HG02759 (cell line): ENCODE data around the gene FZD7.

Experiments used
- ATAC-seq: cut with Tn5 transposase; IDR thresholded peaks from one replicate; pipeline ENCODE4 v1.9.1; 2021; ENCODE audit warnings: mild to moderate bottlenecking, moderate library complexity; ENCODE audit not compliant: unreplicated experiment

Gene FZD7

DNA sequence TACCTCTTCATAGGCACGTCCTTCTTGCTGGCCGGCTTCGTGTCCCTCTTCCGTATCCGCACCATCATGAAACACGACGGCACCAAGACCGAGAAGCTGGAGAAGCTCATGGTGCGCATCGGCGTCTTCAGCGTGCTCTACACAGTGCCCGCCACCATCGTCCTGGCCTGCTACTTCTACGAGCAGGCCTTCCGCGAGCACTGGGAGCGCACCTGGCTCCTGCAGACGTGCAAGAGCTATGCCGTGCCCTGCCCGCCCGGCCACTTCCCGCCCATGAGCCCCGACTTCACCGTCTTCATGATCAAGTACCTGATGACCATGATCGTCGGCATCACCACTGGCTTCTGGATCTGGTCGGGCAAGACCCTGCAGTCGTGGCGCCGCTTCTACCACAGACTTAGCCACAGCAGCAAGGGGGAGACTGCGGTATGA is 2.3 kb downstream of the FZD7 start:
- no peak for ATAC-seq

DNA sequence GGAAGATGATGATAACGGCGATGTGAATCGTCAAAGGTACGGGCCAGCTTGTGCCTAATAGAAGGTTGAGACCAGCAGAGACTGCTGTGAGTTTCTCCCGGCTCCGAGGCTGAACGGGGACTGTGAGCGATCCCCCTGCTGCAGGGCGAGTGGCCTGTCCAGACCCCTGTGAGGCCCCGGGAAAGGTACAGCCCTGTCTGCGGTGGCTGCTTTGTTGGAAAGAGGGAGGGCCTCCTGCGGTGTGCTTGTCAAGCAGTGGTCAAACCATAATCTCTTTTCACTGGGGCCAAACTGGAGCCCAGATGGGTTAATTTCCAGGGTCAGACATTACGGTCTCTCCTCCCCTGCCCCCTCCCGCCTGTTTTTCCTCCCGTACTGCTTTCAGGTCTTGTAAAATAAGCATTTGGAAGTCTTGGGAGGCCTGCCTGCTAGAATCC is 3.0 kb downstream of the FZD7 start:
- no peak for ATAC-seq

DNA sequence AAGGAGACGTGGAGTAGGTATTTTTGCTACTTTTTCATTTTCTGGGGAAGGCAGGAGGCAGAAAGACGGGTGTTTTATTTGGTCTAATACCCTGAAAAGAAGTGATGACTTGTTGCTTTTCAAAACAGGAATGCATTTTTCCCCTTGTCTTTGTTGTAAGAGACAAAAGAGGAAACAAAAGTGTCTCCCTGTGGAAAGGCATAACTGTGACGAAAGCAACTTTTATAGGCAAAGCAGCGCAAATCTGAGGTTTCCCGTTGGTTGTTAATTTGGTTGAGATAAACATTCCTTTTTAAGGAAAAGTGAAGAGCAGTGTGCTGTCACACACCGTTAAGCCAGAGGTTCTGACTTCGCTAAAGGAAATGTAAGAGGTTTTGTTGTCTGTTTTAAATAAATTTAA is 3.4 kb downstream of the FZD7 start:
- no peak for ATAC-seq

DNA sequence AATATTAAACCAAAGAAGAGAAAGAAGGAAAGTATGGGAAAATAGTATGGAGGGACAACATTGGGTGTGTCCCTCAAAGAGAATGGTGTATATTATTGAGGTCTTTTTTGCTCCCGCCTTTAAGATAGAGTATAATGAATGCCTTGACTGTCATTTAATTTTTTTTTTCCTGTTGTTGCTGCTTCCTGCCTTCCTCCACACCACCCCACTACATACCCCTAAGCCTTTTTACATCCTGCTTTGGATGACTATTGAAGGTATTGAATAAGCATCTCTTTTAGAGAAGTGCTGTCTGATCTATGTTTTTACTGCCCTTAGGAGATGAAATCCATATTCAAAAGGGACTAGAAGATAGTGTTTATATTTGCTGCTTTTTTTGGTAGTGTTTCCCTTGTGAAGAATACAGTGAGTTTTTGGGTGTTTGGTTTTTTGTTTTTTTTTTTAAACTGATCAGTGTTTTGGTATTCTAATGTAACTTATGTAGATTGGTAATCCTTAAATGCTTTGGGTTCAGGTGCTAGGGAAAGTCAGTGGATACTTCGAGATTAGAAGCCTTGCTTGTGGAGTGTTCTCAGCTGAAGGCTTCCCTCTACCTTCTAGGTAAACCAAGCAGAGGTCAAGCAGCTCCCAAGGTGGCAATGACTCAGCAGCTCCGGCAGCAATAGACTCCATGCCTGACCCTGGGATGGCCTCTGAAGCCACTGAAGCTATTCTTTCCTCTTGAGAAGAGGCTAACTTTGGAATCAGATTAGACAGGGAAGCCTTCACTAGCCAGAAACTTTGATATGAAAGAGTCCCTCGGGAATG is 5.0 kb downstream of the FZD7 start:
- ATAC-seq, result no peak

DNA sequence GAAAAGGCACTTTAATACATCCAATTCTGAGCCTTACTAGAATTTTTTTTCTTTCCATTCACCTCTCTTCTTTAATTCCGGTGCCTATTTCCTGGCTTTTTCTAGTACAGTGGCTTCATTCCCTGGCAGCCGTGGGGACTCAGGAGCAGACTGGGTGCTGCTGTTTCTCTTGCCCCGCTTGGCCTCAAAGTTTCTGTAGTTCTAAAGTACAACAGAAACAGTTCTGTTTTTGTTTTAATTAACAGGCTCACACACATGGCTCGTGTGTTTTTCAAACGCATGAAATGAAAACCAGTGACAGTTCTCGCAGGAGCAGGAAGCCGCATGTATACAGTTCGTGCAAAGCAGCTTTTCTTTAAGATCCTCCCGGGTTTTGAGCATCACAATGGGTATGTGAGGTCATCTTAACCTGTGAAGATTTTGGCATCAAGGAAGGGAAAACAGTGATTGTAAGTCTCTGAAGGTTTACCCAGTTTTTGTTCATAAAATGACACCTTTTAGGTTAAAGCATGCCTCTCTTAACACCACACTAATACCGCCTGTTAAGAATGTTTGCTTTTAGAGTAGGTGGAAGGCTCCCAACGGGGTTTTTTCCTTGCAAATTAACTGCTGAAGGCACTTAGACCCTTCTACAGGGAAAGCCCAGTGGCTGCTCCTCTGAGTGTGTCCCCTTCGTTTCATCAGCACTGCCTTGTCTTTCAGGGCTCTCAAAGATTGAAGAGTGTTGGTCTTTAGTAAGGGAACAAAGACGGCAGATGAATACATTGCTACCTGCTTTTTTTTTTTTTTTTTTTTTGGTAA is 5.8 kb downstream of the FZD7 start:
- ATAC-seq, result no peak

DNA sequence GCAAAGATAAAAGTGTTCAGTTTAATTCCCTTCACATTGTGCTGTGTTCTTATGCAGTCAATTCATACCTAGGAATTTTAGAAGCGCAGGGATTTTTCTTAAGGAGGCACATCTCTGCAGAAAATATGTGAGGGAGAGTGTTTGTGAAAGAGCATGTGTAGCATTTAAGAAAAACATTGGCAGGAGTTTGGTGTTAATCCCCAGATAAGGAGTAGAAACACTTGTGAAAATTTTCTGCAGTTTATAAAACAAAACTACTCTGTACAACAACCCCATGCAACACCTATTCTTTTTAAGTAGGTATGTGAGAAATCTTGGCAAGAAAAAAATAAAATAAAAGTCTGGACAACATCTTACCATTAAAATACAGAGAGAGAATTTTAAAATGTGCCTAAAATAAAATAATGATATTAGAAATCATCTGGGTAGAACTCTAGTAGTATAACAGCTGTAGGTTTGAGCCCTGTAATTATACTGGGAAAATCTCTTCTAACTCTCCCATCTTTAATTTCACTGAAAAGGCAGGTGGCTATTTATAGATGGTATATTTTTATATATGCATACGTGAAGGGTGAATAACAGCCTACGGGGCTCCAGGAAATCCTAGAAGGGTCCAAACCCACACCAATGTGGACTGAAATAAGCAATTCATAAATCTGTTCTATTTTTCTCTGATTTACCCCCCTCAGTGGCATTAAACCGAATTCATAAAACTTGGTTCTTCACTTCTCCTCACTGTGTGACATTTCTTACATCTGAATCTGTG is 6.6 kb downstream of the FZD7 start:
- ATAC-seq, result no peak

DNA sequence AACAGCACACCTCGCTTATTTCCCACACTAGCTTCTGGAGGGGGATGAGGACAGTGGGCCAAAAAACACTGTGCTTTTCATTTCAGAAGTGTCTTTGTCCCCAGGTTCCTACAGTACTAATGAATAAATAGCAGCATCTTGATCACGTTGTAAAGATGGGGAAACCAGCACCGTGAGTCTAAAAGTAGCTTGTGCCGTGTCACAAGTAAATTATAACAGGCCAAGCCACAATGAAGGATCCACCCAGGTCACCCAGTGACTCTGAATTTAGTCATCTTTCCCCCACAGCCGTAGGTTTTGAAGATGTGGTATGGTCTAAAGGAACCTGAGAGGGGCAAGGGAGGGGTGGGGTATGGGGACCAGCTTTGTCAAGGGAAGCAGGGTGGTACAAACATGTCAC is 8.8 kb downstream of the FZD7 start:
- no peak for ATAC-seq

DNA sequence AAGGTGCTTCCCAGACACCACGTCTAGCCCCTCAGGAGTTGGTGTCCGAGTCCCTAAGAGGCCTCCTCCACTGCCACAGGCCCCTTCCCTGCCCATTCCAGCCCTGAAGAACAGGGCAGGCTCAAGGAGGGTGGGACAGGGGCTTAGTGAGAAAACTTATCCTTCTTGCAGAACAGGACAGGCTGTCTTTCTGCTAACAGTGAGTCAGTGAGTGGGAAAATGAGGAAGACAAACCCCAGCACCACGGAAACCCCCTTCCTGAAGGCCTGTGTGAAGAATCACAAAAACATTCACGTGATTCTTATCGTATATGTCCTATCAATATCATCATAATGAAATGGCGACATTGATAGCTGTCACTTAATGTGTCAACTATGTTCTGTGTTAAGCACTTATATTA is 9.8 kb downstream of the FZD7 start:
- no peak for ATAC-seq

DNA sequence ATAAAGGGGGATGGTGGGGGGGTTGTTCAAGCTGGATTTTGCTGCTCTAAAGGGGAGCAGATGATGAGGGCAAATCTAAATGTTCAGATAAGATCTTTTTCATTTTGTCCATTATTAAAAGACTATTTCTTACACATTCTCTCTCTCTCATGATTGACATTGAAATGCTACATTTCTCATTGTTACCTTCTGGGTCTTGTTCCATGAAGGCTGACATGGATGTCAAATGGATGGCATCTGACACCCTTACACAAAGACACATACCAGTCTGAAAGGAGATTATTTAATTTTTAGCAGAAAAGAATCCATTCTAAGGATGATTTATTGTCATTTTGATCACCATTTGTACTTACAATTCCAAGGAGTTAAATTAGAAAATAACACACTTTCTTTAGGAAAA is 11.1 kb downstream of the FZD7 start:
- ATAC-seq, result no peak

DNA sequence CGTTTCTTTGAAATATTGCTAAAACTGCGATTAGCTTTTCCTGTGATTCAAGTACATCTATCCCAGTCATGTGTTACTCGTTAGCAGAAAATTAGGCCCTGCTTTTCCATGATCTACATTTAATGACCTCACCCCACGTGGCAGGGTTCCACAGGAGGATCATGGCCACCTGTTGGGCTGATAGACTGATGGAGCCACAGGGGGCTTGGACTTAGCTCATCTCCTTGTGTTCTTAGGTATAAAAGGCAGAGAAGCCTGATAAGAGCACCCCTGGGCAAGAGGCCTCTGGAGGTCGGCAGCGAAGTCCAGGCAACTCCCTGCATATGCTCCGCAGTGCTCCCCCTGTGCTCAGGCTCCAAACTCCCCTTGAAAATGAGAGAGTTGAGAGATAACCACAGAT is 12.9 kb downstream of the FZD7 start:
- no peak for ATAC-seq

DNA sequence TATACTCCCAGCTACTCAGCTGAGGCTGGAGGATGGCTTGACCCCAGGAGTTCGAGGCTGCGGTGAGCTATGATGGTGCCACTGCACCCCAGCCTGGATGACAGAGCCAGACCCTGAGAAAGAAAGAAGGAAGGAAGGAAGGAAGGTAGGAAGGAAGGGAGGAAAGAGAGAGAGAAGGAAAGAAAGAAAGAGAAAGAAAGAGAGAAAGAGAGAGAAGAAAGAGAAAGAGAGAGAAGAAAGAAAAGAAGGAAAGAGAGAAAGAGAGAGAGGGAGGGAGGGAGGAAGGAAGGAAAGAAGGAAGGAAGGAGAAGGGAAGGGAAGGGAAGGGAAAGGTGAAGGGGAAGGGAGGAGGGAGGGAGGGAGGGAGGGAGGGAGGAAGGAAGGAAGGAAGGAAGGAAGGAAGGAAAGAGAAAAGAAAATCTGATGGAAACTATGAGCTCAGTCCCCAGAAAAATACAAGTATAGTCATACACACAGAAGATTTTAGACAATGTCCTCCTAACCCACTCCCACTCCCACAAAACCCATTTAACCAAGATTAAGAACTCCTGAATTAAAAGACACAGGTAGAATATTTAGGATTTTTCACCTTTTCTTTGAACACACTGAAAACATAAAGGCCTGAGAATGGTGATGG is 15.6 kb downstream of the FZD7 start:
- no peak for ATAC-seq

DNA sequence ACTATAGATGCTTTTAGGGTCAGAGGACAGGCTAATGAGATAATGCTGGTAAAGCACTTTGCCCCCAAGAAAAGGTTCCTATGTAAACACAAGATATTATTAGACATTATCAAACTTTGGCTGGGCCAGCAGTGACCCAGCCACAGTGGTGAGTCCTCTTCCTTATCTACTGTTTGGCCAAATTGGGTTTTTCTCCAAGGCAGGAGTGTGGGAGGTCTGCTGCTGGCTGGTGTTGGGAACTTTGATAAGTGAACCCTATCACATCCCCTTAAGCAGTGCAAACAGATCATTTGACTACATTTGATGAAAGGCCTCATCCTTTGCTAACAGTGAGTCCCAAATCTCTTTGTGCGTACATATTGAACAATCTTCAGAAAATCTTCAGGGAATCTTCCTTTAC is 16.2 kb downstream of the FZD7 start:
- ATAC-seq, result no peak

DNA sequence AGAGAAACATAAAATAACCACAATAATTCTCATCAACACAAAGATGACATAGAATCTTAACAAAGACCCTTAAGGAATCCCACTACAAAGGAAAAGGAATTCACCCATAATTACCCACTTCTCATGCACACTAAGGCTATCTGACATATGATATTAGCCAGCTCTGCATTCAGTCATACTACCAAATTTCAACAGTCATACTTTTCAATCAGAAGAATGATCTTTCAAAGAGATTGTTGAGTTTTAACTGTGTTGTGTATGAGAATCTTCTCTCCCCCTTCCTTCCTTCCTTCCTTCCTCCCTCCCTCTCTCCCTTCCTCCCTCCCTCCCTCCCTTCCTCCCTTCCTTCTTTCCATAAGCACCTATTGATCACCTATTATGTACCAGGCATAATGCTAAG is 17.0 kb downstream of the FZD7 start:
- ATAC-seq, result no peak

DNA sequence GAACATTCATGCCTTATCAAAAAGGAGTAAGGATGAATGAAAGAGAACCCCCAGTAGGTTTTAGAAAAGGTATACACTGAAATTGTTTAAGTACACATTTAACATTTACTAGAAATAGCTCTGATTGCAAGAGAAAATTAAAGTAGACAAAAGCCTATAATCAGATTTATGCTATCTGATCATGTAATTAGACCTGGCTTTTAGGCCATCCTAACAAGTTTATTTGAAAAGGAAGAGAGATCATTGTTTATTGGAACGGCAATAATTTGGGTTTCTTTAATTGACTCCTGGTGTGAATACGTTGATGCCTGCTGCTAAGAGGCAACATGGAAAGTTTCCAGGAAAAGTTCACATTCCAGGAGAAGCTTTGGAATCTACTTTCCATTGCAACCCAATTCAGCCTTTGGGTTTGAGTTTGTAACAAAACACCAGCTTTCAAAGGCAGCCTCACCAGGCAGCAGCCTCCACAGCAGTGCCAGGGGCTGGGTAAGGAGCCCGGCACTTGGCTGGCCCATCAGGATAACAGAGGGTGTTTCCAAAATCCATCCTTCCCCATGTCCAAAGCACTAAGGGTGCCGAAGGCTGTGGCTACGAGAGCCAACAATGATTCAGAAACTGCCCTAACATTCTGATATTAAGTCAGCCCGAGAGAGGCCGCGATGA is 18.0 kb downstream of the FZD7 start:
- no peak for ATAC-seq

DNA sequence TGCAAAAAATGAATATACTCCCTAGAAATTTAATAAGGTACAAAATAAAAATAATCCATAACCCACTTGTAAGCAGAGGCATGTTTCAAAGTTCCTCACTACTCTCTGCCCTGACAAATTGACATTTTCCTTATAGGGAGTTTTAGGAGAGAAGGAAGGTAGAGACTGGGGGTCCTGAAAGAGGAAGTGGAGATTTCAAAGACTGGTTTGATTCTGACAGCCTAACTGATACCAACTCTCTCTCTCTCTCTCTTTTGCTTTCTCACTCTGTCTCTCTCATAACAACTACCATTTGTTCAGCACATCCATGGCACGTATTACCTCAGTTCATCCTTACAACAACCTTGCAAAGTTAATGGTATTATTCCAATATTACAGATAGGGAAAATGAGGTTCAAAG is 18.6 kb downstream of the FZD7 start:
- no peak for ATAC-seq

DNA sequence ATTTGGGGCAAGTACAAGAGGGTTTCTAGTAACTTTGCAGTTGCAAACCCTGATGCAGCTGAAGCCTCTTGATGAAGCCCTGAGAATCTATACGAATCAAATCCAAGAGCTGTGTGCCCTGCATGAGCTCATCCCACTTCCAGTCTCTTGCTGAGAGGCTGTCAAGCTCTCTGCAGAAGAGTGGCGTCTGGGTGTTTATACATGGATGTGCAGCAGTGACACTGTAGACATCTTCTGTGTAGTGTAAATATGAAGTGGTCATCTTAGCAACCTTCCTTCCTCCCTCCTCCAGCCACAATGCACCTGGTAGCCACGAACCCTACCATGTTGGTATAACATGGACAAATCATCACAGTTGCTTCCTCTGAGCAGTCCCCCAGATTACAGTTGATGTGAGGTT is 21.0 kb downstream of the FZD7 start:
- no peak for ATAC-seq

DNA sequence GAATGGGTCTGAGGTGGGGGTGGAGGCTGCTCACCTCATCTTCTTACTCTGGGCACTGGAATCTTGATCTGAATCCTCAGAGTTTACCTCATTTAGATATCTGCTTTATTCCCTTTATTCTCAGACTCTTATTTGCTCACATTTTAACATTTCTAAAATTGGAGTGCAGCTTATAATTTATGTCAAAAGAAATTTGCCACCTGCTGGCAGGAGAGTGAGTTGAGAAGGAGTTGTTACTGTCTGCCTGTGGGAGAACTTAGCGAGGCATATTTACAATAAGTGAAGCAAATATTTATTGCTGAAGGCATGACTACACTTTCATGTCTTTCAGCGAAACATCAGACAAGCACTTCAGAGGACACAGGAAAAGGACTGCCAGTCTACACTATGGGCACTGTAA is 23.0 kb downstream of the FZD7 start:
- no peak for ATAC-seq

DNA sequence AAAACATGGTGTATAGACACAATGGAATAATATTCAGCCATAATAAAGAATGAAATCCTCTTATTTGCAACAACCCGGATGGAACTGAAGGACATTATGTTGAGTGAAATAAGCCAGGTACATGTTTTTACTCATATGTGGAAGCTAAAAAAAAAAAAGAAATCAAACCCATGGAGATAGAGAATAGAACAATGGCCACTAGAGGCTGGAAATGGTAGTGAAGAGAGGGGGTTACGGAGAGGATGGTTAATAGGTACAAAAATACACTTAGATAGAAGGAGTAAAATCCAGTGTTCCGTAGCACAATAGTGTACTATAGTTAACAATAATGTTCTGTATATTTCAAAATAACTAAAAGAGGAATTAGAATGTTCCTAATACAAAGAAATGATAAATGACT is 26.6 kb downstream of the FZD7 start:
- no peak for ATAC-seq

DNA sequence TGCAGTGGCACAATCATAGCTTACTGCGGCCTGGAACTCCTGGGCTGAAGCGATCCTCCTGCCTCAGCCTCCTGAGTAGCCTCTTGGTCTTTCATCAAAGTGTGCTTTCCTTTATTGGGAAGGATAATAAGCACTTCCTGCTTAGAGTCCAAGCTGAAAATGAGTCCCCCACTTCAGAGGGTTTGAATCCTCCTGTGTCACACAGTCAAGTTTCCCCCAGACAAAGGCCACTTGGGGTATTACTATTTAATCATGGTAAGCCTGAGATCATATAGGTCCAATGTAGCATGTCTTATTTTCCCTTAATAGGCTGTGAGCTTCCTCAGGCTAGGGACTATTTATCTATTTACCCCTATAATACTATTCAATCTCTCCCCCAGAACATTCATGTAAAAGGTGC is 28.0 kb downstream of the FZD7 start:
- ATAC-seq, result no peak

DNA sequence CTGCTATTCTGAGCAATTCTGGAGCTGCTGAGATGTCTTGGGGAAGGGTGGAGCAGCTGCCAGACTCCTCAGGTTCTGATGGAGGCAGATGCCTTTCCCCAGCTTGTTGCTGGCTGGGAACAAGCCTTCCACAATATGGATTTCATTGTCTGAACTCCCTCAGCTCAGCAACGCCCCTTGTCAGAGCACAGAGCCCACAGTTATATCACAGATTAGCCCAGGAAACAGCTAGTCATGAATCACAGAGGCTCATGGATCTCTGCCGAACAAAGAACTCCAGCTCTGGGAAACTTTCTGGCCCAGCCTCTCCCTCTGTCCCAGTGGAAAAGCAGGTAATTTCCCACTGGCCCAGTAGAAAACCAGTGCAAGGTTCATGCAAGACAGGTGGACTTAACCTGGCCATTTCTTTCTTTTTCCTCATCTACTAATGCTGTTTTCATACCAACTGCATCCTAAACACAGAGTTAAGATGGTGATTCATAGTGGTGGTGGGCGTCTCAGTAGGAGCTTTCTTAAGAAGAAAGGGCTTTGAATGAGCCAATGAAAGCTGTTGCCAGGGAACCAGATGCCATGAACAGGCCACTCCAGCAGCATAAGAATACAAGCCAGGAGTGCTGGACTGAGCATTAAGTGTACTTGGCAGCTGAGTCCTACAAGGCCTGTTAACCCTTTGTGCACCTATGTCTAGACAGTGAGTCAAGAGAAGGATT is 30.7 kb downstream of the FZD7 start:
- ATAC-seq, result no peak
